WTC11 (cell line): ENCODE data around the gene SCNN1A. TPM values are rescaled to one million over a fixed set of nuclear protein-coding genes. Genes with fewer than 3 reads are reported as not detected.

ENCODE experiments used
- ATAC-seq: fragments of 200-7000 bp; cut with Tn5 transposase; 2 replicates; pipeline ENCODE4 v1.10.0; 2021; ENCODE audit warnings: mild to moderate bottlenecking, moderate library complexity
- CTCF ChIA-PET: fragments of 300-600 bp; sonication (Branson Sonifier 250); formaldehyde crosslinking; loops from one replicate; lab custom pipeline; 2021; ENCODE audit warnings: antibody characterized with exemption; lab: Charles Lee
- POLR2A ChIA-PET: fragments of 350-600 bp; sonication (Branson Sonifier 250); formaldehyde crosslinking; loops from one replicate; lab custom pipeline; 2021; ENCODE audit warnings: antibody characterized with exemption; lab: Charles Lee
- DNase-seq: peaks from one replicate; pipeline ENCODE4 v3.0.0; 2021; ENCODE audit warnings: low spot score
- H3K27ac Mint-ChIP-seq: 2 replicates; pipeline ENCODE4 v1.8.0; 2021; ENCODE audit warnings: mixed read lengths
- H3K27me3 Mint-ChIP-seq: 2 replicates; pipeline ENCODE4 v1.8.0; 2021; ENCODE audit warnings: low read depth, mild to moderate bottlenecking, moderate library complexity, mixed read lengths
- H3K36me3 Mint-ChIP-seq: 2 replicates; pipeline ENCODE4 v1.8.0; 2021; ENCODE audit warnings: mixed read lengths
- H3K4me1 Mint-ChIP-seq: 2 replicates; pipeline ENCODE4 v1.8.0; 2022; ENCODE audit warnings: mixed read lengths
- H3K4me3 Mint-ChIP-seq: 2 replicates; pipeline ENCODE4 v1.8.0; 2021; ENCODE audit warnings: mild to moderate bottlenecking, moderate library complexity, mixed read lengths
- H3K9me3 Mint-ChIP-seq: 2 replicates; pipeline ENCODE4 v1.8.0; 2021; ENCODE audit warnings: mixed read lengths
- CREM ChIP-seq: sonication (generic); formaldehyde crosslinking; IDR thresholded peaks from 2 replicates; pipeline ENCODE4 v1.8.1; 2022; ENCODE audit warnings: mild to moderate bottlenecking, missing genetic modification reagents, moderate library complexity
- EMX1 ChIP-seq: fragments of 250-450 bp; sonication (Bioruptor Pico); IDR thresholded peaks from 2 replicates; pipeline ENCODE4 v1.8.0; 2021; ENCODE audit warnings: mild to moderate bottlenecking
- GABPB1 ChIP-seq: sonication (generic); formaldehyde crosslinking; IDR thresholded peaks from 2 replicates; pipeline ENCODE4 v1.8.1; 2023; ENCODE audit warnings: mild to moderate bottlenecking, missing genetic modification reagents
- GRHL2 ChIP-seq: fragments of 250-450 bp; sonication (Bioruptor Pico); IDR thresholded peaks from 2 replicates; pipeline ENCODE4 v1.8.0; 2022; ENCODE audit warnings: mild to moderate bottlenecking, moderate library complexity; ENCODE audit not compliant: insufficient replicate concordance, severe bottlenecking
- GTF2I ChIP-seq: fragments of 250-450 bp; sonication (Bioruptor Pico); conservative IDR thresholded peaks from 2 replicates; pipeline ENCODE4 v1.4.0; 2021; ENCODE audit warnings: mild to moderate bottlenecking
- NFYB ChIP-seq: sonication (generic); formaldehyde crosslinking; conservative IDR thresholded peaks from 2 replicates; pipeline ENCODE4 v1.8.0; 2022; ENCODE audit warnings: low read depth, missing genetic modification reagents
- NR3C1 ChIP-seq: sonication (generic); formaldehyde crosslinking; conservative IDR thresholded peaks from 2 replicates; pipeline ENCODE4 v1.8.1; 2023; ENCODE audit warnings: low read depth, mild to moderate bottlenecking, missing genetic modification reagents
- OVOL2 ChIP-seq: fragments of 250-450 bp; sonication (Bioruptor Pico); IDR thresholded peaks from 2 replicates; pipeline ENCODE4 v1.9.0; 2021; ENCODE audit warnings: mild to moderate bottlenecking, borderline replicate concordance
- RORB ChIP-seq: fragments of 250-450 bp; sonication (Bioruptor Pico); IDR thresholded peaks from 2 replicates; pipeline ENCODE4 v1.9.0; 2021; ENCODE audit warnings: mild to moderate bottlenecking
- ZNF138 ChIP-seq: sonication (generic); formaldehyde crosslinking; conservative IDR thresholded peaks from 2 replicates; pipeline ENCODE4 v1.8.1; 2022; ENCODE audit warnings: mild to moderate bottlenecking, moderate library complexity, missing genetic modification reagents
- ZNF671 ChIP-seq: fragments of 250-450 bp; sonication (Bioruptor Pico); IDR thresholded peaks from 2 replicates; pipeline ENCODE4 v1.8.0; 2021; ENCODE audit warnings: mild to moderate bottlenecking
- total RNA-seq: library from RNA; stranded (reverse); gene quantifications from 3 replicates; pipeline ENCODE4 v1.2.3, GENCODE V29; 2021
- TF ChIP-seq, protein P1 (sequence below): sonication (generic); formaldehyde crosslinking; IDR thresholded peaks from 2 replicates; pipeline ENCODE4 v1.8.1; 2022; ENCODE audit warnings: low read depth, mild to moderate bottlenecking, moderate library complexity, missing genetic modification reagents, borderline replicate concordance
- TF ChIP-seq, protein P2 (sequence below): sonication (generic); formaldehyde crosslinking; IDR thresholded peaks from 2 replicates; pipeline ENCODE4 v1.8.1; 2022; ENCODE audit warnings: missing genetic modification reagents, borderline replicate concordance
- TF ChIP-seq, protein P3 (sequence below): fragments of 250-450 bp; sonication (Bioruptor Pico); IDR thresholded peaks from 2 replicates; pipeline ENCODE4 v2.1.2; 2022; ENCODE audit warnings: mild to moderate bottlenecking, moderate library complexity
- TF ChIP-seq, protein P4 (sequence below): sonication (generic); formaldehyde crosslinking; IDR thresholded peaks from 2 replicates; pipeline ENCODE4 v1.8.1; 2022; ENCODE audit warnings: mild to moderate bottlenecking, moderate library complexity, missing genetic modification reagents
- TF ChIP-seq, protein P5 (sequence below): sonication (generic); formaldehyde crosslinking; IDR thresholded peaks from 2 replicates; pipeline ENCODE4 v1.8.1; 2023; ENCODE audit warnings: mild to moderate bottlenecking, missing genetic modification reagents, moderate library complexity
- TF ChIP-seq, protein P6 (sequence below): sonication (generic); formaldehyde crosslinking; IDR thresholded peaks from 2 replicates; pipeline ENCODE4 v1.8.1; 2023; ENCODE audit warnings: mild to moderate bottlenecking, missing genetic modification reagents, moderate library complexity
- TF ChIP-seq, protein P7 (sequence below): sonication (generic); formaldehyde crosslinking; IDR thresholded peaks from 2 replicates; pipeline ENCODE4 v1.8.1; 2022; ENCODE audit warnings: low read depth, missing genetic modification reagents, borderline replicate concordance
- TF ChIP-seq, protein P8 (sequence below): sonication (generic); formaldehyde crosslinking; conservative IDR thresholded peaks from 2 replicates; pipeline ENCODE4 v1.8.1; 2023; ENCODE audit warnings: mild to moderate bottlenecking, low read depth, missing genetic modification reagents, moderate library complexity
- TF ChIP-seq, protein P9 (sequence below): sonication (generic); formaldehyde crosslinking; IDR thresholded peaks from 2 replicates; pipeline ENCODE4 v1.8.1; 2023; ENCODE audit warnings: mild to moderate bottlenecking, missing genetic modification reagents

The SCNN1A gene
- total RNA-seq, 1 experiment from 2014 or later = 100 TPM

DNA sequence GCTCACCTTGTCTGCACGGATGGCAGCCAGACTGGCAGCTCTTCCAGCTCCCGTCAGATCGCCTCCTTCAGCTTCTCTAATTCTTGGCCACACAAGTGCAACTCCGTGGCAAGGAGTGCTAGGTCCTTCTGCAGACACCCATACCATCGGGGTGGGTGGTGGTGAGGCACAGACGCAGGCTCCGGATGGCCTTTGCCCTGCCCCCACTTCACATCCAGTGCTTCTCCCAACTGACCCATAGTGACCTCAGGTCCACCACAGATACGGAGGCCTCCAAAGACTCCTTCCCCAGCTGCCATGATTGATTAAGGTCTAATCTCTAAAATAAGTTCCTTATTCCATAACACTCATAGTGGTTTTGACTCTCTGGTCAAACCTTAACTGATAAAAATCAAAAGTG lies 49.5 kb upstream of the SCNN1A start:
- Mint-ChIP-seq H3K4me1 (peaks cover 8% of the 10 kb centered on the region), H3K36me3 (no peaks in the 10 kb centered on the region), H3K4me3 (no peak overlapping the region), H3K9me3 (no peaks in the 10 kb centered on the region), H3K27ac (no peak overlapping the region), H3K27me3 (no peaks in the 10 kb centered on the region; the same call in none of the 2 replicates)
- ChIA-PET POLR2A (interaction anchor here (0.8 kb wide), 1 partner anchor 41 kb away, joined by 3 read pairs; no protein-coding TSS in a partner anchor), CTCF (interaction anchor here (1.0 to 7.1 kb wide), 8 partner anchors 9 to 113 kb away, joined by 3 to 77 read pairs (median 13); partner anchors contain the start of genes TAPBPL and VAMP1)
- ATAC-seq (no peak), DNase-seq (no peak)
- no peak for TF ChIP-seq ZNF138
- no peak for TF ChIP-seq OVOL2 (CRISPR knock-in tag)
- TF ChIP-seq EMX1 (CRISPR knock-in tag) = no peak
- no peak for TF ChIP-seq NR3C1 (CRISPR knock-in tag)
- TF ChIP-seq GTF2I (CRISPR knock-in tag) = no peak
- TF ChIP-seq, protein P1, sequence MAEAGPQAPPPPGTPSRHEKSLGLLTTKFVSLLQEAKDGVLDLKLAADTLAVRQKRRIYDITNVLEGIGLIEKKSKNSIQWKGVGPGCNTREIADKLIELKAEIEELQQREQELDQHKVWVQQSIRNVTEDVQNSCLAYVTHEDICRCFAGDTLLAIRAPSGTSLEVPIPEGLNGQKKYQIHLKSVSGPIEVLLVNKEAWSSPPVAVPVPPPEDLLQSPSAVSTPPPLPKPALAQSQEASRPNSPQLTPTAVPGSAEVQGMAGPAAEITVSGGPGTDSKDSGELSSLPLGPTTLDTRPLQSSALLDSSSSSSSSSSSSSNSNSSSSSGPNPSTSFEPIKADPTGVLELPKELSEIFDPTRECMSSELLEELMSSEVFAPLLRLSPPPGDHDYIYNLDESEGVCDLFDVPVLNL (CRISPR knock-in tag) = no peak
- TF ChIP-seq, protein P2, sequence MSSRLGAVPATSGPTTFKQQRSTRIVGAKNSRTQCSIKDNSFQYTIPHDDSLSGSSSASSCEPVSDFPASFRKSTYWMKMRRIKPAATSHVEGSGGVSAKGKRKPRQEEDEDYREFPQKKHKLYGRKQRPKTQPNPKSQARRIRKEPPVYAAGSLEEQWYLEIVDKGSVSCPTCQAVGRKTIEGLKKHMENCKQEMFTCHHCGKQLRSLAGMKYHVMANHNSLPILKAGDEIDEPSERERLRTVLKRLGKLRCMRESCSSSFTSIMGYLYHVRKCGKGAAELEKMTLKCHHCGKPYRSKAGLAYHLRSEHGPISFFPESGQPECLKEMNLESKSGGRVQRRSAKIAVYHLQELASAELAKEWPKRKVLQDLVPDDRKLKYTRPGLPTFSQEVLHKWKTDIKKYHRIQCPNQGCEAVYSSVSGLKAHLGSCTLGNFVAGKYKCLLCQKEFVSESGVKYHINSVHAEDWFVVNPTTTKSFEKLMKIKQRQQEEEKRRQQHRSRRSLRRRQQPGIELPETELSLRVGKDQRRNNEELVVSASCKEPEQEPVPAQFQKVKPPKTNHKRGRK (CRISPR knock-in tag) = no peak
- TF ChIP-seq, protein P3, sequence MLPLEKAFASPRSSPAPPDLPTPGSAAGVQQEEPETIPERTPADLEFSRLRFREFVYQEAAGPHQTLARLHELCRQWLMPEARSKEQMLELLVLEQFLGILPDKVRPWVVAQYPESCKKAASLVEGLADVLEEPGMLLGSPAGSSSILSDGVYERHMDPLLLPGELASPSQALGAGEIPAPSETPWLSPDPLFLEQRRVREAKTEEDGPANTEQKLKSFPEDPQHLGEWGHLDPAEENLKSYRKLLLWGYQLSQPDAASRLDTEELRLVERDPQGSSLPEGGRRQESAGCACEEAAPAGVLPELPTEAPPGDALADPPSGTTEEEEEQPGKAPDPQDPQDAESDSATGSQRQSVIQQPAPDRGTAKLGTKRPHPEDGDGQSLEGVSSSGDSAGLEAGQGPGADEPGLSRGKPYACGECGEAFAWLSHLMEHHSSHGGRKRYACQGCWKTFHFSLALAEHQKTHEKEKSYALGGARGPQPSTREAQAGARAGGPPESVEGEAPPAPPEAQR (CRISPR knock-in tag) = no peak
- TF ChIP-seq, protein P4, sequence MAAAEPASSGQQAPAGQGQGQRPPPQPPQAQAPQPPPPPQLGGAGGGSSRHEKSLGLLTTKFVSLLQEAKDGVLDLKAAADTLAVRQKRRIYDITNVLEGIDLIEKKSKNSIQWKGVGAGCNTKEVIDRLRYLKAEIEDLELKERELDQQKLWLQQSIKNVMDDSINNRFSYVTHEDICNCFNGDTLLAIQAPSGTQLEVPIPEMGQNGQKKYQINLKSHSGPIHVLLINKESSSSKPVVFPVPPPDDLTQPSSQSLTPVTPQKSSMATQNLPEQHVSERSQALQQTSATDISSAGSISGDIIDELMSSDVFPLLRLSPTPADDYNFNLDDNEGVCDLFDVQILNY (CRISPR knock-in tag) = no peak
- TF ChIP-seq, protein P5, sequence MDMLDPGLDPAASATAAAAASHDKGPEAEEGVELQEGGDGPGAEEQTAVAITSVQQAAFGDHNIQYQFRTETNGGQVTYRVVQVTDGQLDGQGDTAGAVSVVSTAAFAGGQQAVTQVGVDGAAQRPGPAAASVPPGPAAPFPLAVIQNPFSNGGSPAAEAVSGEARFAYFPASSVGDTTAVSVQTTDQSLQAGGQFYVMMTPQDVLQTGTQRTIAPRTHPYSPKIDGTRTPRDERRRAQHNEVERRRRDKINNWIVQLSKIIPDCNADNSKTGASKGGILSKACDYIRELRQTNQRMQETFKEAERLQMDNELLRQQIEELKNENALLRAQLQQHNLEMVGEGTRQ (CRISPR knock-in tag) = no peak
- TF ChIP-seq, protein P6, sequence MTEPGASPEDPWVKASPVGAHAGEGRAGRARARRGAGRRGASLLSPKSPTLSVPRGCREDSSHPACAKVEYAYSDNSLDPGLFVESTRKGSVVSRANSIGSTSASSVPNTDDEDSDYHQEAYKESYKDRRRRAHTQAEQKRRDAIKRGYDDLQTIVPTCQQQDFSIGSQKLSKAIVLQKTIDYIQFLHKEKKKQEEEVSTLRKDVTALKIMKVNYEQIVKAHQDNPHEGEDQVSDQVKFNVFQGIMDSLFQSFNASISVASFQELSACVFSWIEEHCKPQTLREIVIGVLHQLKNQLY (CRISPR knock-in tag) = no peak
- TF ChIP-seq, protein P7, sequence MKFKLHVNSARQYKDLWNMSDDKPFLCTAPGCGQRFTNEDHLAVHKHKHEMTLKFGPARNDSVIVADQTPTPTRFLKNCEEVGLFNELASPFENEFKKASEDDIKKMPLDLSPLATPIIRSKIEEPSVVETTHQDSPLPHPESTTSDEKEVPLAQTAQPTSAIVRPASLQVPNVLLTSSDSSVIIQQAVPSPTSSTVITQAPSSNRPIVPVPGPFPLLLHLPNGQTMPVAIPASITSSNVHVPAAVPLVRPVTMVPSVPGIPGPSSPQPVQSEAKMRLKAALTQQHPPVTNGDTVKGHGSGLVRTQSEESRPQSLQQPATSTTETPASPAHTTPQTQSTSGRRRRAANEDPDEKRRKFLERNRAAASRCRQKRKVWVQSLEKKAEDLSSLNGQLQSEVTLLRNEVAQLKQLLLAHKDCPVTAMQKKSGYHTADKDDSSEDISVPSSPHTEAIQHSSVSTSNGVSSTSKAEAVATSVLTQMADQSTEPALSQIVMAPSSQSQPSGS = no peak
- TF ChIP-seq, protein P8, sequence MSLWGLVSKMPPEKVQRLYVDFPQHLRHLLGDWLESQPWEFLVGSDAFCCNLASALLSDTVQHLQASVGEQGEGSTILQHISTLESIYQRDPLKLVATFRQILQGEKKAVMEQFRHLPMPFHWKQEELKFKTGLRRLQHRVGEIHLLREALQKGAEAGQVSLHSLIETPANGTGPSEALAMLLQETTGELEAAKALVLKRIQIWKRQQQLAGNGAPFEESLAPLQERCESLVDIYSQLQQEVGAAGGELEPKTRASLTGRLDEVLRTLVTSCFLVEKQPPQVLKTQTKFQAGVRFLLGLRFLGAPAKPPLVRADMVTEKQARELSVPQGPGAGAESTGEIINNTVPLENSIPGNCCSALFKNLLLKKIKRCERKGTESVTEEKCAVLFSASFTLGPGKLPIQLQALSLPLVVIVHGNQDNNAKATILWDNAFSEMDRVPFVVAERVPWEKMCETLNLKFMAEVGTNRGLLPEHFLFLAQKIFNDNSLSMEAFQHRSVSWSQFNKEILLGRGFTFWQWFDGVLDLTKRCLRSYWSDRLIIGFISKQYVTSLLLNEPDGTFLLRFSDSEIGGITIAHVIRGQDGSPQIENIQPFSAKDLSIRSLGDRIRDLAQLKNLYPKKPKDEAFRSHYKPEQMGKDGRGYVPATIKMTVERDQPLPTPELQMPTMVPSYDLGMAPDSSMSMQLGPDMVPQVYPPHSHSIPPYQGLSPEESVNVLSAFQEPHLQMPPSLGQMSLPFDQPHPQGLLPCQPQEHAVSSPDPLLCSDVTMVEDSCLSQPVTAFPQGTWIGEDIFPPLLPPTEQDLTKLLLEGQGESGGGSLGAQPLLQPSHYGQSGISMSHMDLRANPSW (CRISPR knock-in tag) = no peak
- no peak for TF ChIP-seq CREM (CRISPR knock-in tag)
- TF ChIP-seq NFYB (CRISPR knock-in tag) = no peak
- no peak for TF ChIP-seq GABPB1 (CRISPR knock-in tag)
- TF ChIP-seq, protein P9, sequence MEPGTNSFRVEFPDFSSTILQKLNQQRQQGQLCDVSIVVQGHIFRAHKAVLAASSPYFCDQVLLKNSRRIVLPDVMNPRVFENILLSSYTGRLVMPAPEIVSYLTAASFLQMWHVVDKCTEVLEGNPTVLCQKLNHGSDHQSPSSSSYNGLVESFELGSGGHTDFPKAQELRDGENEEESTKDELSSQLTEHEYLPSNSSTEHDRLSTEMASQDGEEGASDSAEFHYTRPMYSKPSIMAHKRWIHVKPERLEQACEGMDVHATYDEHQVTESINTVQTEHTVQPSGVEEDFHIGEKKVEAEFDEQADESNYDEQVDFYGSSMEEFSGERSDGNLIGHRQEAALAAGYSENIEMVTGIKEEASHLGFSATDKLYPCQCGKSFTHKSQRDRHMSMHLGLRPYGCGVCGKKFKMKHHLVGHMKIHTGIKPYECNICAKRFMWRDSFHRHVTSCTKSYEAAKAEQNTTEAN = no peak
- no peak for TF ChIP-seq RORB
- no peak for TF ChIP-seq GRHL2 (CRISPR knock-in tag)
- TF ChIP-seq ZNF671 (CRISPR knock-in tag) = no peak
